Measurements from ENCODE around the gene SPR.

Gene SPR

DNA sequence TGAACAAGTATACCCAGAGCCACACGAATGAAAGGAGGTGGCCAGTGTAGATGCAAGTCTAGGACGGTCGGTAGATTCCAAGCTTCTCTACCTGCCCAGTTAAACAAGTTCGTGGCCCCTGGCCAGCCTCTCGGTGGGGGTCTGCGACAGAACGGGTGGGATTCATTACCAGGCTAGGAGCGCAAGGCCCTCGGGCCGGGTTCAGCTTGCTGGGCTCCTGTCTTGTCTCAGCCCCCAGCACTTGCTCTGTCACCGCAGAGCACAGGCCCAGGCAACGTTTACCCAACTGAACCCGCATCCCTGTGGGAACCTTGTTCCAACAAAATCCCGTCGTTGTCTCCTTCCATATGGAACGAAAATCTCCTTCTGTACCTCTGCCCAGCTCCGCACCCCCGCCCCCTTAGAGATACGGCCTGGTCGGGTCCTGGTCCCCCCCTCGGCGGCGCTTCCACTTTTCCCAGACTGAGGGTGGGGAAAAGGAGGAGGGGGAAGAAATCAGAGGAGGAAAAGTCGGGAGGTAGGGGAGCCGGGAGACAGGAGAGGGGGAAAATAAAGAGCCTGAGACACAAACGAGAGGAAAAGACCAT is 28.2 kb downstream of the SPR start:
- no peak for DNase-seq (ENCODE audit: low read depth in 2 of 2)

DNA sequence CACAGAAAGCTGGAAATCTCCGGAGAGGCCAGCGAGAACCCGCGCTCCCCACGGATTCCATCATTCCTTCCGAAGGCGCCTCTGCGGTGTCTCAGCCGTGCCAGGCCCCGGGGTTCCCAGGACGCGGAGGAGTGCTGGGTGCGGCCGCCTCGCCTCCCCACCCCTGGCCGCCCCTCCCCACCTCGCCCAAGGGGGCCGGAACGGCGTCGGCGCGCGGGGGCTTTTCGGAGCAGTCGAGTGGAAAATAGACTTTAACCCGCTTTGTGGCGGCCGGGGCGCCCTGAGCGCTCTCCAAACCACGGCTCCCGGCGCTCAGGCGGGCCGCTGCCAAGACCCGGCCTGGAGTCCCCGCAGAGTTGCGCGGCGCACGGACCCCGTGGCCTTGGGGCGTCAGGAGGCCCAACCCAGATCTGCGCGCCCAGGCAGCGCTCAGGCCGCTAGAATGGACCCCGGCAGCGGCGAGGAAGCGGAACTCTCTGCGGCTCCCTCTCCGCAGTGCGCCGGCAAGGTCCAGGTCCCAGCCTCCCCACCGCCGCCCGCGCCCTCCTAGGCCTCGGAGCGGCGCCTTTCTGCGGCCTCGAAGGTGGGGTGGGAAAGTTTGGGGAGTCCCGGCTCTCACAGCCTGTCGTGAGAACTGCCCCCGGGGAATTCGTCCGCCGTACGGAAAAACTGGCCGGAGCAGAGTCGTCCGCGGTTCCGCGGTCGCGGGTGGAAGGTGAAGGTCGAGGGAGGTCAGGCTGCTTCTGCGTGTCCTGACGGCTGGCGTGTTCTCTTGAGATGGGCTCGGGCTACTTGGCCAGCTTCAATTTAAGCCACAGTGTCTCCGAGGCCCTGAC is 28.9 kb downstream of the SPR start:
- peak in 1 of 2 donors; percentile 43 for DNase-seq (ENCODE audit: low read depth in 2 of 2)

DNA sequence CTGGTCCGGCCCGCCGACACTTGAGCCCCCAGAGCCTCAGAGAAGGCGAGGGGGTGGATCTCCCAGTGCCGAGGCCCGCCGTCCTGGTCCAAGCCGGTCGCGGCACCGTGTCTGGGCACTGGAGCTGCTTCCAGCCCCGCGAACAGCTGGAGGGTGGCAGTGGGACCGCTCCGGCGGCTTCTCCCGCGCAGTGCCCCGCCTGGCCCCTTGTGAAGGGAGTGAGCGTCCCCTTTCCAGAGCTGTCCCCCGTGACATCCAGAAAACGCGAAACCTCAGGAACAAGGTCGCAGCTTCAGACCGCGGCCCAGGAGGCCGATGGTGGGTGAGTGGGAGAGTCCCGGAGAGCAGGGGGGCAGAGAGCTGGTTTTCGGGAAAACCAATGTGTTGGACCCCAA is 29.5 kb downstream of the SPR start:
- DNase-seq (ENCODE audit: low read depth in 2 of 2), result no peak

DNA sequence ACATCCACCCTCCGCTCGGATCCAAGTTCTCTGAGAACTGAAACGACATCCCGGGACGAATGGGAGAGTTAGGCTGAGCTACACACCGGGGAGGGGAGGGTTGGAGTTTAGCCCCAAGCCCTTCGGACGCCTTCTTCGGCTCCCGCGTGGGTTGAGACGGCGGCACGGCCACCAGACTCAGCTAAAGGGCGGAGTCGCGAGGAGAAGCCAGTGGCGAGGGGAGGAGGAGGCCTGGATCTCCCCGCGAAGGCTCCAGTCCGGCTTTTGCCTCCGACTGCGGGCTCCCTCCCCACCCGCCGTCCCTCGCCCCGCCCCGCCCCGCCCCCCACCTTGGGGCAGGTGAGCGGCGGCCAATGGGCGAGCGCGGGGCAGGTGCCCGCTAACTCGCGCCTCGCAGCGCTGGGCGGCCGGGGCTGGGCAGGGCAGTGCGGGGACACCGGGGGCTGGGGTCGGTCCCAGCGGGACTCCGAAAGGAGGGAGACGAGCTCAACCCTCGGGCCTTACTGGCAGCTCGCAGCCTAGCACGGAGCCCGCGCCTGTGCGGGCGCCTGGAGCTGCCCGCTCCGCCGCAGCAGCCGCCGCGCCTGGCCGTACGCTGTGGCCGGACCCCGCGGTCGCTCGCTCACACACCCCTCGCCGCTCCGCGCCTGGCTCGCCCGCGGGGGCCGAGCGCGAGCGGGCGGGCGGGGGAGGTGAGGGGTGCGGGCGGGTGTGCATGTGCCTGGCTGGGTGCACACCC is 30.1 kb downstream of the SPR start, which contains the start of gene EMX1:
Gene EMX1, plus strand, starts transcription at position 382 of the 739 bp plus-strand sequence. Its CDS starts 334 bp downstream, at position 716.
- DNase-seq (ENCODE audit: low read depth in 2 of 2), result peak in 1 of 2 donors; percentile 53

DNA sequence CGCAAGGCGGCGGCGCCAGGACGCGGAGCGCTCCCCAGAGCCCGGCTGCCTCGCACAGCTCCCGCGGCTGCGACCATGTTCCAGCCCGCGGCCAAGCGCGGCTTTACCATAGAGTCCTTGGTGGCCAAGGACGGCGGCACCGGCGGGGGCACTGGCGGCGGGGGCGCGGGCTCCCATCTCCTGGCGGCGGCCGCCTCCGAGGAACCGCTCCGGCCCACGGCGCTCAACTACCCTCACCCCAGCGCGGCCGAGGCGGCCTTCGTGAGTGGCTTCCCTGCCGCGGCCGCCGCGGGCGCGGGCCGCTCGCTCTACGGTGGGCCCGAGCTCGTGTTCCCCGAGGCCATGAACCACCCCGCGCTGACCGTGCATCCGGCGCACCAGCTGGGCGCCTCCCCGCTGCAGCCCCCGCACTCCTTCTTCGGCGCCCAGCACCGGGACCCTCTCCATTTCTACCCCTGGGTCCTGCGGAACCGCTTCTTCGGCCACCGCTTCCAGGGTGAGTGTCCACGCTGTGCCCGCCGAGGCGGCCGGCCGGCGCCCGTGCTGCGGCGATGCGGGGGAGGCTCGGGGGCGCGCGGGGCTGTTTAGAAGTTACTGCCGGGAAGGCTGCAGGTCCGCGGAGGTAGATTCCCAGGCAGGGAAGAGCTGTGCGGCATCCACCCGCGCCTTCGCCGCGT is 30.8 kb downstream of the SPR start:
- DNase-seq (ENCODE audit: low read depth in 2 of 2), result no peak

DNA sequence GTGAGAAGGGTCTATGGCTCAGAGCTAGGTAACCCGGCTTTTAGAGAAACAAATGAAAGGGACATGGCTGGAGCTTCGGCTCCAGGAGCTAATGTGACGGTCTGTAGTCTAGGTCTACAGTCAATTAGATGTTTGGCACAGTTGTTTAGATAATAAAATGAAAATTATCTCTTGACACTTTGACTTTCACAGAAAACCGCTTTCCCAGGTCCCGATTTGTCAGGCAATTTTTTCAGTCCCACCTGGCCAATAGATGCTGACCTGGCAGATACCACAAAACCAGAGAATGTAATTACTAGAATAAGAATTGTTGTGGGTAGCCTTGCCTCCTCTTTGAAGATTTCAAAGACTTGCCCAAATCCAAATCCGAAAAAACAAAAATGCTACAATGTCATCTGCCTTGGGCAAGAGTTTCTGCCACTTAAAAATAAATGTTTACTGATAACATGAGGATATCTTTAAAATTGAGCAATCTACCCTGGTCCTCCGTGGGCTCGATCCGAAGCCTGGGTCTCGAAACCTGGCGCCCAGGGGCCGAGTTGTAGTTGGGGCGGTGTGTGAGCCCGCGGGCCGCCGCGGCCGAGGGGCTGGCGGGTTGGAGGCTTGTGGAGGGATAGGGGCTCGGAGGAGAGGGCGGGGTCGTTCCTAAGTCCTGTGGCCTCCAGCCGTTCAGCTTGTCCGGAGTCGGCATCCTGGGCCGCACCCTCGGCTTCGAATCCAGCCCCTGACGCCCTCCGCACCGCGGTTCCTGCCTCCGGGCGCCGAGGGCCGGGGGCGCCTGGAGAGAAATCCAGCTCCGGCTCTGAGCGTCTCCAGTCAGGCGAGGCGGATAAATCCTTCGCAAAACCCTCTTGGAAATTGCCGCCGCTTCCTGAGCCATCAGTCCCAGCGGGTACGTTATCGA is 32.5 kb downstream of the SPR start:
- DNase-seq (ENCODE audit: low read depth in 2 of 2), result no peak

DNA sequence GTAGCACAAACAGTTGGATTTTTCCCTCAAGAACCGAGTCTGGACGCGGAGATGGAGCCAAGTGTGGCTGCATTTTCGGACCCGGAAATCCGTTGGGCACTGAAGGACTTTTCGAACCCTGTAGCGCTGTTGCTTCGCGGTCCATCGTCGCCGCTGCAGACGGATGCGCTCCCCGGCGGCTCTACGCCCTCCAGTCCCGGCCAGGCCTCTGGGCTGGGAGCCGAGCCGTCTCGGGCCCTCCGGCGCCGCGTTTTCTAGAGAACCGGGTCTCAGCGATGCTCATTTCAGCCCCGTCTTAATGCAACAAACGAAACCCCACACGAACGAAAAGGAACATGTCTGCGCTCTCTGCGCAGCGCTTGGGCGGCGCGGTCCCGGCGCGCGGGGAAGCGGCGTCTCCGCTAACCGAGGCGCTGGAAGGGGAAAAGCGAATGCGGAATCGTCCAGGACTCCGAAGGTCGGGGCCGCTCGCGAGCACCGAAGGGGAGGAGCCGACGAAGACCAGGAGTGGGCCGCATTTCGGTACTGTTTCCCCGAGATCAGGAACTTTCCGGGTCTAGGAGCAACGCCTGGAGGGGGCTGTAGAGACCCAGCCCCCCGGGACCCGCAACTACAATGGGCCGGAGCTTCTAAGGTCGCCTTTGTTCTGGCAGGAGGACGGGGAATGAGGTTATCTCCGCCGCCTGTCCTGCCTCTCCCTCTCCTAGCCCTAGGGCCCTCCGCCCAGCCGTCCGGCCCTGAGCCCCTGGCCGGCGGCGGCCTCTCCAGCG is 33.3 kb downstream of the SPR start:
- DNase-seq (ENCODE audit: low read depth in 2 of 2), result no peak

DNA sequence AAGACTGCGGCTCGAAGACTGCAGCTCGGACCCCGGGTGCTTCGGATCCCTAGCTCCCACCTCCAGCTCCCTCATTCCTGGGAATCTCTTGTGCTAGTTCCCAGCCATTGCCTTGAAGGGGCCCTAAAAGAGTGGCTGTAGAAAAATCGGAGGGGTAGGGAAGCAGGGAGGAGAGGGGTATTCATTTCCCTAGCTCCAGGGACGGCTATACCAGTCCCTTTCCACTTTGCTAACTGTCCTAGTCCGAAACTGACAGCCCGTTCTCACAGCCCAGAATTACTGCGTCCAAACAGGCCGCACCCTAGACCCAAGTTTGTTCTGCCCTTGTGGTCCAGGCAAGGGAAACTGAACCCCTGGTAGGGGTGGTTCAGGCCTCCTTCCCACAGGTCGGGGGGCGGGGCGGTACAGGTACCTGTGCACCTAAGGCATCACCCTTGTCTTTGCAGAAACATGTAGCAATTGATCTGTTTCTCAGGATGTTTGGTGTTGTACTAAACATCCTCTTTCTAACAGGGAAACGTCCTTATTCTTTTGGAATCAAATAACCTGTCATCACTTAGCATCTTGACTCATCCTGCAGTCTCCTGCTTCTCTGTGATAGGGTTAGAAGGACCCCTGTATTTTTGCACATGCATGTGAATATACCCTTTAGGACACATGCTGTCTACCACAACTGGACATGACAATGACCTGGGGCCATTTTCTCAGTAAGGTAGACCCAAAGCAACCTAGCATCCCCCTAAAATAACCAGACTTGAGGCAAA is 34.1 kb downstream of the SPR start:
- DNase-seq (ENCODE audit: low read depth in 2 of 2), result no peak

DNA sequence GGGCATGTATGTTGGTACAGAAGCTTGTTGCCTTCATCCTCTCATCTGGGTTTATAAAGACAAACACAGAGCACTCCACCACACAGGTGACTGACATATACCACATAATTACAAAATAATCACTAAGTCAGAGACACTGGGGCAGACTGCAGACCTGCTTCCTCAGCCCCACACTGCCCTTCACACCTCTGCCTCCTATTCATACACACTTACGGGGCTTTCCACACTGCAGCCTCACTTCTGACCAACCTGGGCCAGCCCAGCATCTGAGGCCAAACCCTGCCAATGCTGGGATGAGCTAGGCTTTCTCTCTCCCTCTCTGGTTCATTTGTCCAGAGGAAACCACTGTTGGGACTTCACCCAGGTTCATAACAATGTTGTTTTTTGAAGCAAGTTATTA is 34.6 kb downstream of the SPR start:
- DNase-seq (ENCODE audit: low read depth in 2 of 2), result no peak

DNA sequence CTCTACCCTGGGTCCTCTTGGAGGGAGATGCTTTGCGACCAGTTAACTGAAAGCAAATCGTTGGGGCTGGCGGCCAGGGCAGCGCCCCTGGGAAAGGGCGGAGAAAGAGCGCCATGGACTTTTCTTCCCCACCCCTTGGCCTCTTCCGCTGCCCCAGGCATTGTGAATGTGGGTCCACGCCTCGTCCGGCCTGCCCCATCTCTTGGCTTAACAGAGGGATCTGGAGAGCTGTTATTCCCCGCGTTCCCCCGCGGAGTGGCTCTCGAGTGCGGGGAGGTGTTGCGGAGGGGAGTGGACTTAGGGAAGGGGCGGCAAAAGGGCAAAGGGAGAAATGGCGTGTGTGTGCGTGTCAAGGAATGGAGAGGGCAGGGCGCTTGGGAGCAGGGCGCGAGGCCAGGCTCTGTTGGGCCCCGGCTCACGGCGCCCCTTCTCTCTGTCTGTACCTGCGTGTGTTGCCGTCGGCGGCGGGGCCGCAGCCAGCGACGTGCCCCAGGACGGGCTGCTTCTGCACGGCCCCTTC is 36.7 kb downstream of the SPR start:
- no peak for DNase-seq (ENCODE audit: low read depth in 2 of 2)

DNA sequence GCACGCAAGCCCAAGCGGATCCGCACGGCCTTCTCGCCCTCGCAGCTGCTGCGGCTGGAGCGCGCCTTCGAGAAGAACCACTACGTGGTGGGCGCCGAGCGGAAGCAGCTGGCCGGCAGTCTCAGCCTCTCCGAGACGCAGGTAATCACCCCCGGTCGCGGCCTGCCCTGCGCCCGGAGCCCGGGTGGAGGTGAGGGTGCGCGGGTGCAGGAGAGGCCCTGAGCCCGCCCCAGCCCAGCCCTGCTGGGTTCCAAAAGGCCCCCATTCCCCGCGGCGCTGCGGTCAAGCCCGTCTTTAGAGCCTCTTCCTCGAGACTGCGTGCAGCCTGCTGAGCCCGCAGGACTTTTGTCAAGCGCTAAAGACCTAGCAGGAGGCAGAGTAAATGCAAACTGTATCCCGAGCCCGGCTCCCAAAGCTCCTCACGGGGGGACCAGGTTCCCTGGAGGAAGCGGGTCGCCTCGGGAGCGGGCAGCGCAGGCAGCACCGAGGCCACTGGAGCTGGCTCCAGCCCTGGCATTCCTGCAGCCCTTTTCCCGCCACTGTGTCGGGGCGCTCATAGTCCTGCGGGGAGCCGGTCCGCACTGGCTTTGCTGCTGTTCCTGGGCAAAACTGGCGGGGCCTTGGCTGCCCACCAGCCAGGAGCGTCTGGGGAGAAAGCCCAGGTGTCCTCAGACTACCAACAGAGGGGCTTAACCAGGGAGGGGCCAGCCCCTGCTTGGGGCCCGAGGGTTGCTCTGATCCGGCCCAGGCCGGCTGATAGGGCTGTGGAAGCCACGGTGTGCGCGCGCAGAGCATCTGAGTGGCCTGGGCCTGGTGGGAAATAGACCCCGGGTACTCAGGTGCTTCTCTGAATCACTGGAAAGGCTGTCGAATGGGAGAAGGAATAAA is 37.4 kb downstream of the SPR start:
- no peak for DNase-seq (ENCODE audit: low read depth in 2 of 2)

DNA sequence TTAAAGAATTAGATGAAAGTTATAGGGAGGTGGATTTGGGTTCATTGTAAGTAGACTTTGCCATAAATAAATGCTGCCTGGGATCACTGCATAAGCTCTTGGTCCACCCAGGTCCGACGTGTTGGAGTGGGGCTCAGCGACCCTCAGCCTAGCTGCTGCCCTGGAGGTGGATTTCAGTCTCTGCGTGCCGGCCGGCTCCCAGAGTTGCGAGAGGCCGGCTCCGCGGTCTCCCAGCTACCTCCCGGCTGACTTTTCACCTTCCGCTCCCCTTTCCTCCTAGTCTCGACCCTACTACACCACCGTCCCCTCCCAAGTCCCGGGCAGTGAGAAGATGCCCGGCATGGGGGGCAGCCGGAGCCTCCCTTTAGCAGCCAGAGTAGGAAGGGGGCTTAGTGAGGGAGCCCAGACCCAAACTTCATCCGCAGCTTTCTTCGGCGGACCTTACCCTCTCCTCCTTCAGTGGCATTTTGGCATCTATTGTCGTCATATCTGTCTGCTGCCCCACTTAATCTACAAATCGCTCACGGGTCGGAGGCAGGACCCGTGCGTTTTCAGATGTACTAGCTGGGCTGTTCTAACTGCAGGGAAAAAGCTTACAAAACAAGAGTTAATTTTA is 38.2 kb downstream of the SPR start:
- no peak for DNase-seq (ENCODE audit: low read depth in 2 of 2)

DNA sequence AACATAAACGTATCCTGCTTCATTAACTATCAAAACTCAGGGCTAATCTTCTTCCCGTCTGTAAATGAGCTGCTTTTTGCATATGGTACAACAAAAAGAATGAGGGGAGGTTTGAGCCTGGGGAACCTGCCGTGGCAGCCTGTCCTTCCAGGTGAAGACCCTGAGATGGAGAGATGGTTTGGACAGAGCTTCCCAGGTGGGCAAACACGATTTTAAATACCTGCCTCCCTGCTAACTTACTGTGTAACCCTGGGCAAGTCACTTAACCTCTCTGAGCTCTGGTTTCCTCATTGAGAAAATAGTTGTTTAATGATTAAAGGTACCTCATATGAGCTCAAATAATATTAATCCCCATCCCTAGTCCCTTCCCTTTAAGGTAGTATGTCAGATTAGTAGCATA is 39.2 kb downstream of the SPR start:
- no peak for DNase-seq (ENCODE audit: low read depth in 2 of 2)

DNA sequence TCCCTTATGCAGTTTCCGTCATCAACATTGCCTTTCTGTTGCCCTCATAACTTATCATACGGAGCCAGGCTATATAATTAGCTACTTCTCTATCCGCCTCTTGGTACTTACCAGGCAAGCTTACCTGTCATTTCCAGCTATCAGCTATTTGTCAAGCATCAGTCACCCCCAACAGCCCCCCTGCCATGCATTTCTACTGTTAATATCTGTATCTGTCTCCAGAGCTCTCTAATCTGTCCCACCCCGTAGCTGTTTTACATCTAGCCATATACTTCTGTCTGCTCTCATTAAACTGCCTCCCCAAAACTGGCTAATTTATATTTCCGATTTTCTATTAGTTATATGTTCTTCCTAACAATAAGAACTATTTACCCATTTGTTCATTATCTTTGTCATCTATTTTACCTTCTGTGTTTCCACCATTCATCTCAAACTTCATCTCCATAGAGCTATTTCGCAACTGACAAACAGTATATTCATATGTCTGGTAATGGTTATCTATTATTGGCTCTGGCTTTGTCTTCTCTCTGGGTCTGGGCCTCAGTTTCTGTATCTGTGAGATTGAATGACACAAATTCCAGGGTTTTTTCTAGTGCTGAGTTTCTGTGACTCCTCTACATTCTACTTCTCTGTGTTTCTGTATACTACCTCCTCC is 39.7 kb downstream of the SPR start:
- no peak for DNase-seq (ENCODE audit: low read depth in 2 of 2)

DNA sequence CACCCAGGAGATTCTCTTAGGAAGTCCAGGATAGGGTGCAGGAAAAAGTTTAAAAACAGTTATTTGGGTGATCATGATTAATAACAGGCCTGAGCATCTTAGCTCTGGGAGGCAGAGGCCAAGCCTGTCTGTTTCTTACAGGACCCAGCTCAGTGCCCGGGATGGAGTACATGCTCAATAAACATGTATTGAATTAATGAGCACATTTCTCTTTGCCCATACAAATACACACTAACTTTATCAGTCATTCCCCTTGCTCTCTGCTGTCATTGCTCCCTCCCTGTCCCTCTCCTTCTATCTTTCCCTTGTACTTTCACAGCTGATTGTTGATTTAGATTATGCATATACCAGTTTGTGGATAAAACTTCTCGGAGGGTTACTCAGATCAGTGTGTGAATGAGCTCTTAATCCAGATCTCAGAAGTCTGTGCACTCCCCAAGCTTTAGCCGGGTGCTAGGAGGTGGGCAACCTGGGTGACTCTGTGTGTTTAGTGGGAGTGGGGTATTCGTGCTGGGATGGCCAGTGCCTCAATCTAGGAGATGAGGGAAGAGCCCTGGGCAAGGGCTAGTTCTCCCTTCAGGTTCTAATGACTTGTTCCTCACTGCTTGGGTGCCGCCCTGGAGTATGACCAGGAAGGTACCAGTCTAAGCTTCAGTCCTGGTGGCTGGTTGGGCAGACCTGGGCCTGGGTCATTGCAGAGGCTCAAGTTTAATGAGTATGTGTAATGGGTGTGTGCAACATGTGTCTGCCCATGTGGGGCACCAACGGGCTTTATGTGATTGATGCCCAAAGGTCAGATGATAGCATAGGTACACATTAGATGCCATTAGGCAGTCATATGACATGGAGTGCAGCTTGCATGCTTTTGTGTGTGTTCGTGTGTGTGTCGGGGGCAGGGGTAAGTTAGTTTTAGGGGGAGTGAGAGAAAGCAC is 40.7 kb downstream of the SPR start:
- DNase-seq (ENCODE audit: low read depth in 2 of 2), result no peak

DNA sequence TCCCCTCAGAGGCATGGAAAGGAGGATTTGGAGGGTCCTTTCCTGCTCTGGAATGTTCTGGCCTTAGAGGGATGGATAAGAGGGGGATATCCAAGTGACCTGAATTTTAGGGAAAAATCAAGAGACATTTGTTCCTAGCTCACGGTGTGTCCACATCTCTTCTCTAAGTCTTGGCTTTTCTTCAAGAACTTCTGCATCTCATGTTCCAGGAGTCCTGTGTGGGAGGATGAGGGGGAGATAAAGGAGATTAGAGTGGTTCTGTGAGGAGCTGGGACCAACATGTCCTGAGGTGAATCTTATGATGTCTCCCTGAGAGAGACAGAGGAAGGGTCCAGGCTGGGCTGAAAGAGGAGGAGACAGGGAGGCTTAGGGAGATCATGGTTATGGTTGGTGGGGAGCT is 41.8 kb downstream of the SPR start:
- DNase-seq (ENCODE audit: low read depth in 2 of 2), result no peak

All from stimulated activated CD4-positive, alpha-beta T cell treated with anti-CD3 and anti-CD28 coated beads, Interleukin-1b, Interleukin-23, amount 100 ng/mL, for 4 hours (primary cell).